Mesodermal cell (in vitro differentiated cells): ENCODE measurements around the gene PSMG4.

Experiments
- H3K27ac ChIP-seq: 2 replicates; pipeline ENCODE4 v1.7.0; 2013; ENCODE audit warnings: mild to moderate bottlenecking, low read depth, low read length, moderate library complexity; ENCODE audit not compliant: severe bottlenecking
- H3K36me3 ChIP-seq: 2 replicates; pipeline ENCODE4 v1.7.1; 2013; ENCODE audit warnings: mild to moderate bottlenecking, low read length, moderate library complexity; ENCODE audit not compliant: control insufficient read depth, insufficient read depth
- H3K4me1 ChIP-seq: one replicate; pipeline ENCODE4 v1.7.1; 2013; ENCODE audit warnings: mild to moderate bottlenecking, low read length; ENCODE audit not compliant: insufficient read depth, control insufficient read depth, poor library complexity, severe bottlenecking
- H3K4me3 ChIP-seq: 2 replicates; pipeline ENCODE4 v1.7.0; 2013; ENCODE audit warnings: low read length, control low read depth, mild to moderate bottlenecking; ENCODE audit not compliant: insufficient read depth, poor library complexity, severe bottlenecking; ENCODE audit errors: extremely low read depth
- H3K9me3 ChIP-seq: 2 replicates; pipeline ENCODE4 v1.7.1; 2013; ENCODE audit warnings: mild to moderate bottlenecking, low read length, moderate library complexity; ENCODE audit not compliant: control insufficient read depth
- whole genome bisulfite sequencing, 2 experiments: methylation state at CpG; one replicate each; pipeline ENCODE4 v1.1.5; 2013; ENCODE audit warnings: missing lambda C conversion rate in 2 of 2; ENCODE audit not compliant: insufficient coverage in 2 of 2; 5-methylcytosine and 5-hydroxymethylcytosine counted together

PSMG4 gene

GRCh38 chr6:3291987-3292386 is 33.2 kb downstream of the PSMG4 start:
- H3K4me3 ChIP-seq = no peak overlapping the region
- 95 to 98% methylated on average over 7 of the region's 7 CpGs for WGBS, 2 experiments
- H3K27ac ChIP-seq = no peak overlapping the region
- H3K4me1 ChIP-seq = peaks cover 2% of the 10 kb centered on the region
- H3K36me3 ChIP-seq = no peaks in the 10 kb centered on the region
- H3K9me3 ChIP-seq = no peaks in the 10 kb centered on the region

- WGBS, 2 experiments = 96 to 97% methylated on average over 25 to 32 of the region's 32 CpGs
- H3K4me1 ChIP-seq = peaks cover 2% of the 10 kb centered on the region
- H3K27ac ChIP-seq = no peak overlapping the region
- H3K36me3 ChIP-seq = no peaks in the 10 kb centered on the region
- no peaks in the 10 kb centered on the region for H3K9me3 ChIP-seq
- no peak overlapping the region for H3K4me3 ChIP-seq
Measured at GRCh38 chr6:3292431-3293197, 33.9 kb downstream of the PSMG4 start.

- Histone ChIP-seq H3K9me3 (no peaks in the 10 kb centered on the region), H3K27ac (no peak overlapping the region), H3K4me3 (no peak overlapping the region), H3K36me3 (no peaks in the 10 kb centered on the region), H3K4me1 (peaks cover 2% of the 10 kb centered on the region)
- 93% methylated on average over 25 of the region's 26 CpGs for WGBS, 2 experiments
Measured at GRCh38 chr6:3293271-3294155, 34.8 kb downstream of the PSMG4 start.

- Histone ChIP-seq H3K27ac (no peak overlapping the region), H3K36me3 (no peaks in the 10 kb centered on the region), H3K4me3 (no peak overlapping the region), H3K4me1 (peaks cover 2% of the 10 kb centered on the region), H3K9me3 (no peaks in the 10 kb centered on the region)
- 87 to 97% methylated on average over 7 of the region's 8 CpGs for WGBS, 2 experiments
Measured at GRCh38 chr6:3294396-3294795, 35.6 kb downstream of the PSMG4 start.

GRCh38 chr6:3294921-3295871 is 36.4 kb downstream of the PSMG4 start:
- Histone ChIP-seq H3K36me3 (no peaks in the 10 kb centered on the region), H3K9me3 (no peaks in the 10 kb centered on the region), H3K4me1 (peaks cover 2% of the 10 kb centered on the region), H3K27ac (no peak overlapping the region), H3K4me3 (no peak overlapping the region)
- WGBS, 2 experiments = 86 to 90% methylated on average over 18 to 25 of the region's 29 CpGs

- Histone ChIP-seq H3K27ac (no peak overlapping the region), H3K36me3 (no peaks in the 10 kb centered on the region)
- WGBS, 2 experiments = 94 to 99% methylated on average over 8 to 10 of the region's 10 CpGs
Measured at GRCh38 chr6:3296078-3296477, 37.3 kb downstream of the PSMG4 start.

GRCh38 chr6:3296537-3296936 is 37.8 kb downstream of the PSMG4 start:
- WGBS, 2 experiments = 93 to 97% methylated on average over 10 to 11 of the region's 11 CpGs

More at GRCh38 chr6:3296078-3296477, 37.3 kb downstream of the PSMG4 start:
- Histone ChIP-seq H3K9me3 (no peaks in the 10 kb centered on the region), H3K4me3 (no peak overlapping the region), H3K4me1 (peaks cover 2% of the 10 kb centered on the region)

GRCh38 chr6:3297006-3297405 is 38.3 kb downstream of the PSMG4 start:
- H3K9me3 ChIP-seq = no peaks in the 10 kb centered on the region
- H3K4me3 ChIP-seq = no peak overlapping the region
- no peak overlapping the region for H3K27ac ChIP-seq
- no peaks in the 10 kb centered on the region for H3K36me3 ChIP-seq
- 90 to 94% methylated on average over 8 to 9 of the region's 9 CpGs for WGBS, 2 experiments
- H3K4me1 ChIP-seq = peaks cover 2% of the 10 kb centered on the region

More at GRCh38 chr6:3296537-3296936, 37.8 kb downstream of the PSMG4 start:
- Histone ChIP-seq H3K4me3 (no peak overlapping the region), H3K4me1 (peaks cover 2% of the 10 kb centered on the region), H3K27ac (no peak overlapping the region), H3K36me3 (no peaks in the 10 kb centered on the region), H3K9me3 (no peaks in the 10 kb centered on the region)

GRCh38 chr6:3297909-3298308 is 39.2 kb downstream of the PSMG4 start:
- WGBS, 2 experiments = 86 to 89% methylated on average over 9 to 11 of the region's 11 CpGs
- H3K27ac ChIP-seq = no peak overlapping the region

GRCh38 chr6:3299221-3299620 is 40.5 kb downstream of the PSMG4 start:
- Histone ChIP-seq H3K4me1 (no peaks in the 10 kb centered on the region), H3K9me3 (no peaks in the 10 kb centered on the region), H3K36me3 (no peaks in the 10 kb centered on the region), H3K4me3 (no peak overlapping the region), H3K27ac (no peak overlapping the region)
- 100% methylated on average over 2 to 4 of the region's 10 CpGs for WGBS, 2 experiments

More at GRCh38 chr6:3297909-3298308, 39.2 kb downstream of the PSMG4 start:
- Histone ChIP-seq H3K9me3 (no peaks in the 10 kb centered on the region), H3K36me3 (no peaks in the 10 kb centered on the region), H3K4me1 (peaks cover 2% of the 10 kb centered on the region), H3K4me3 (no peak overlapping the region)
